ENCODE measurements around the gene FMR1NB. TPM values are rescaled to one million over a fixed set of nuclear protein-coding genes. Genes with fewer than 3 reads are reported as not detected.

The FMR1NB gene
- total RNA-seq, 1 donor from 2014 or later, result not detected

GRCh38 chrX:147962476-147962875 lies 18.7 kb upstream of the FMR1NB start:
- no peaks in the 10 kb centered on the region for H3K27me3 Mint-ChIP-seq (ENCODE audit: low read depth)
- H3K4me3 Mint-ChIP-seq (ENCODE audit: unreplicated experiment), result no peak overlapping the region
- no peak for DNase-seq (ENCODE audit: low spot score)
- TF ChIP-seq, protein P1, sequence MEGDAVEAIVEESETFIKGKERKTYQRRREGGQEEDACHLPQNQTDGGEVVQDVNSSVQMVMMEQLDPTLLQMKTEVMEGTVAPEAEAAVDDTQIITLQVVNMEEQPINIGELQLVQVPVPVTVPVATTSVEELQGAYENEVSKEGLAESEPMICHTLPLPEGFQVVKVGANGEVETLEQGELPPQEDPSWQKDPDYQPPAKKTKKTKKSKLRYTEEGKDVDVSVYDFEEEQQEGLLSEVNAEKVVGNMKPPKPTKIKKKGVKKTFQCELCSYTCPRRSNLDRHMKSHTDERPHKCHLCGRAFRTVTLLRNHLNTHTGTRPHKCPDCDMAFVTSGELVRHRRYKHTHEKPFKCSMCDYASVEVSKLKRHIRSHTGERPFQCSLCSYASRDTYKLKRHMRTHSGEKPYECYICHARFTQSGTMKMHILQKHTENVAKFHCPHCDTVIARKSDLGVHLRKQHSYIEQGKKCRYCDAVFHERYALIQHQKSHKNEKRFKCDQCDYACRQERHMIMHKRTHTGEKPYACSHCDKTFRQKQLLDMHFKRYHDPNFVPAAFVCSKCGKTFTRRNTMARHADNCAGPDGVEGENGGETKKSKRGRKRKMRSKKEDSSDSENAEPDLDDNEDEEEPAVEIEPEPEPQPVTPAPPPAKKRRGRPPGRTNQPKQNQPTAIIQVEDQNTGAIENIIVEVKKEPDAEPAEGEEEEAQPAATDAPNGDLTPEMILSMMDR (IDR thresholded peaks at IDR 0.05), result no peak
- peaks cover 4% of the 10 kb centered on the region for H3K4me1 Mint-ChIP-seq (ENCODE audit: low read depth)
- H3K36me3 Mint-ChIP-seq (ENCODE audit: low read depth), result no peaks in the 10 kb centered on the region
- H3K27ac Mint-ChIP-seq (ENCODE audit: unreplicated experiment), result no peak overlapping the region
- peaks cover 39% of the 10 kb centered on the region for H3K9me3 Mint-ChIP-seq (ENCODE audit: low read depth)

GRCh38 chrX:147978931-147979330 lies 2.2 kb upstream of the FMR1NB start:
- Mint-ChIP-seq H3K4me1 (ENCODE audit: low read depth) (no peaks in the 10 kb centered on the region), H3K36me3 (ENCODE audit: low read depth) (no peaks in the 10 kb centered on the region), H3K4me3 (ENCODE audit: unreplicated experiment) (no peak overlapping the region), H3K27me3 (ENCODE audit: low read depth) (no peaks in the 10 kb centered on the region), H3K27ac (ENCODE audit: unreplicated experiment) (no peak overlapping the region), H3K9me3 (ENCODE audit: low read depth) (peaks cover 22% of the 10 kb centered on the region)
- no peak for DNase-seq (ENCODE audit: low spot score)
- TF ChIP-seq, protein P1 (IDR thresholded peaks at IDR 0.05), result no peak

GRCh38 chrX:148020329-148020728 lies 39.2 kb downstream of the FMR1NB start:
- no peak overlapping the region for H3K27ac Mint-ChIP-seq (ENCODE audit: unreplicated experiment)
- TF ChIP-seq, protein P1 (IDR thresholded peaks at IDR 0.05), result no peak
- peaks cover 30% of the 10 kb centered on the region for H3K9me3 Mint-ChIP-seq (ENCODE audit: low read depth)
- H3K4me1 Mint-ChIP-seq (ENCODE audit: low read depth), result no peaks in the 10 kb centered on the region
- no peaks in the 10 kb centered on the region for H3K36me3 Mint-ChIP-seq (ENCODE audit: low read depth)
- H3K4me3 Mint-ChIP-seq (ENCODE audit: unreplicated experiment), result no peak overlapping the region
- H3K27me3 Mint-ChIP-seq (ENCODE audit: low read depth), result no peaks in the 10 kb centered on the region
- no peak for DNase-seq (ENCODE audit: low spot score)

GRCh38 chrX:148024425-148025148 lies 43.5 kb downstream of the FMR1NB start:
- TF ChIP-seq, protein P1 (IDR thresholded peaks at IDR 0.05), result no peak
- H3K4me3 Mint-ChIP-seq (ENCODE audit: unreplicated experiment), result no peak overlapping the region
- H3K36me3 Mint-ChIP-seq (ENCODE audit: low read depth), result no peaks in the 10 kb centered on the region
- no peak overlapping the region for H3K27ac Mint-ChIP-seq (ENCODE audit: unreplicated experiment)
- no peaks in the 10 kb centered on the region for H3K4me1 Mint-ChIP-seq (ENCODE audit: low read depth)
- DNase-seq (ENCODE audit: low spot score), result no peak
- no peaks in the 10 kb centered on the region for H3K27me3 Mint-ChIP-seq (ENCODE audit: low read depth)
- H3K9me3 Mint-ChIP-seq (ENCODE audit: low read depth), result peaks cover 9% of the 10 kb centered on the region

- no peak for DNase-seq (ENCODE audit: low spot score)
These were observed 54.2 kb downstream of the FMR1NB start for GRCh38 chrX:148035380-148035779.

More at GRCh38 chrX:148035380-148035779, 54.2 kb downstream of the FMR1NB start:
- no peak overlapping the region for H3K4me3 Mint-ChIP-seq (ENCODE audit: unreplicated experiment)
- H3K36me3 Mint-ChIP-seq (ENCODE audit: low read depth), result no peaks in the 10 kb centered on the region
- no peaks in the 10 kb centered on the region for H3K27me3 Mint-ChIP-seq (ENCODE audit: low read depth)
- TF ChIP-seq, protein P1 (IDR thresholded peaks at IDR 0.05), result no peak
- H3K27ac Mint-ChIP-seq (ENCODE audit: unreplicated experiment), result no peak overlapping the region
- H3K9me3 Mint-ChIP-seq (ENCODE audit: low read depth), result no peaks in the 10 kb centered on the region
- H3K4me1 Mint-ChIP-seq (ENCODE audit: low read depth), result no peaks in the 10 kb centered on the region
